DOHH2 (cell line): Measurements from ENCODE around the gene HCFC1R1.

Experiments
- H3F3A ChIP-seq: fragments of 200-600 bp; sonication (generic), shearing (Covaris generic); 2 replicates; pipeline ENCODE4 v1.6.0; 2016; ENCODE audit warnings: antibody characterized with exemption, mild to moderate bottlenecking; ENCODE audit not compliant: control insufficient read depth, insufficient read depth
- H3K27ac ChIP-seq: fragments of 200-600 bp; sonication (generic); 2 replicates; pipeline ENCODE4 v1.5.1; 2014; ENCODE audit warnings: low read depth, mild to moderate bottlenecking, low read length, moderate library complexity
- H3K27me3 ChIP-seq: fragments of 200-600 bp; sonication (generic); 2 replicates; pipeline ENCODE4 v1.6.1; 2014; ENCODE audit warnings: mild to moderate bottlenecking, low read length, mixed read lengths; ENCODE audit not compliant: control insufficient read depth
- H3K36me3 ChIP-seq: fragments of 200-600 bp; sonication (generic); 2 replicates; pipeline ENCODE4 v1.6.1; 2014; ENCODE audit warnings: mild to moderate bottlenecking, low read length, moderate library complexity, mixed read lengths; ENCODE audit not compliant: control insufficient read depth
- H3K4me1 ChIP-seq: fragments of 200-600 bp; sonication (generic); 2 replicates; pipeline ENCODE4 v1.6.1; 2014; ENCODE audit warnings: mild to moderate bottlenecking, low read length, mixed read lengths; ENCODE audit not compliant: control insufficient read depth
- H3K4me2 ChIP-seq: fragments of 200-600 bp; sonication (generic); 2 replicates; pipeline ENCODE4 v1.6.0; 2014; ENCODE audit warnings: mild to moderate bottlenecking, low read length, moderate library complexity
- H3K4me3 ChIP-seq: fragments of 200-600 bp; sonication (generic); 2 replicates; pipeline ENCODE4 v1.5.1; 2014; ENCODE audit warnings: mild to moderate bottlenecking, low read length, mixed read lengths
- H3K79me2 ChIP-seq: fragments of 200-600 bp; sonication (generic); 2 replicates; pipeline ENCODE4 v1.6.1; 2014; ENCODE audit warnings: mild to moderate bottlenecking, low read length, mixed read lengths; ENCODE audit not compliant: control insufficient read depth
- H3K9me2 ChIP-seq: fragments of 200-600 bp; sonication (generic); replicated peaks from 2 replicates; pipeline ENCODE4 v1.6.1; 2014; ENCODE audit warnings: mild to moderate bottlenecking, low read length, mixed read lengths; ENCODE audit not compliant: control insufficient read depth
- H3K9me3 ChIP-seq: fragments of 200-600 bp; sonication (generic); 2 replicates; pipeline ENCODE4 v1.6.1; 2014; ENCODE audit warnings: antibody characterized with exemption, low read length, mixed read lengths; ENCODE audit not compliant: control insufficient read depth, insufficient read depth
- H4K20me1 ChIP-seq: fragments of 200-600 bp; sonication (generic); 2 replicates; pipeline ENCODE4 v1.6.0; 2014; ENCODE audit warnings: low read depth, mild to moderate bottlenecking, antibody characterized with exemption, low read length, moderate library complexity; ENCODE audit not compliant: control insufficient read depth, insufficient read depth
- CTCF ChIP-seq: fragments of 200-600 bp; sonication (generic); IDR thresholded peaks from one replicate; pipeline ENCODE4 v1.5.1; 2014; ENCODE audit warnings: antibody characterized with exemption, mild to moderate bottlenecking, low read depth, low read length; ENCODE audit not compliant: poor library complexity, severe bottlenecking
- EZH2phosphoT487 ChIP-seq: fragments of 200-600 bp; sonication (generic); IDR thresholded peaks from 2 replicates; pipeline ENCODE4 v1.6.1; 2017; ENCODE audit warnings: borderline replicate concordance, mild to moderate bottlenecking, antibody characterized with exemption, low read length, moderate library complexity, mixed read lengths

The HCFC1R1 gene

DNA sequence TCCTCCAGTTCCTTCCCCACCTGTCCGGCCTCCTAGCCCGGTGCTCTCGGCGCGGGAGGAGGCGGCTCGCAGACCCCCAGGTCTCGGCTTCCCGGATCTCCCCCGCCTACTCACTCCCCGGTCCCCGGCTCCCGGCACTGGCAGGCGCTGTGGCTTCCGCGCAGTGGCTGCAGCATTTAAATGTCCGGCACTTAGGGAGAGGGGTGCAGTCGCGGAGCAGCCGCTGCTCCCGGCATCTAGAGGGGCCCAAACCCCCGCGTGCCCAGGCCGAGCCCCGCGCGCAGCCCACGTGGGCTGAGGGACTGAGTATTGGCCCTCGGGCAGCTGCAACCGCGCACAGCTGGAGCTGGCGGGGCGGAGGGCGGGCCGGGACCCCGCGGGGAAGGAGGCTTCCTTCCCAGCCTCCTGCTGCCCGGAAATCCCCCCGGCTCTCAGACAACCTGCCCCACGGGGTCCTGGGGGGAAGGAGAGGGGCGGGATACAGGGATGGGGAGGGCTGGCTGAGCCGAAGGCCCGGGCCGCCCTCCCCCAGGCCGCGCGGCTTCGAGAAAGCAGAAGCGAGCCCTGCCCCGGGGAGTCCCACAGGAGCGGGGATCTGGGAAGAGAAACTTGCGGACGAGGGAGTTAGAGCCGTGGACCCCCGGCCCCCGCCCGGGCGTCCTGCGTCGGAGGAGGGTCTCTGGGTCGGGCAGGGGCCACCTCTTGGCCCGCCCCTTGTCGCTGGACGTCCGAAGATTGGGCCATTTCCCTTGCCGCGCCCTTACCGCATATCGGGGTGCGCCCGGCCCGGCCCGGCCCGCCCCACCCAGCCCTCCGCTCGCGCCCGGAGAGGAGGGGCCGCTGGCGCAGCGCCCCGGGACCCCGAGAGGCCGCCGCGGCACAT lies 22.3 kb upstream of the HCFC1R1 start, which contains the start of gene MMP25:
Gene MMP25 (plus strand): TSS at position 804 of the 883 bp plus-strand sequence. CDS start 357 bp downstream, outside the sequence.
- Histone ChIP-seq H3K27ac (0 out of 2 replicates have a peak within 1 kb of the TSS, but pooled peaks have one; percentile 28), H4K20me1 (no peaks in the 10 kb centered on the region), H3K4me3 (peak within 1 kb of the TSS; percentile 90), H3K79me2 (no peaks in the 10 kb centered on the region), H3K36me3 (no peaks in the 10 kb centered on the region), H3K9me3 (no peaks in the 10 kb centered on the region), H3K27me3 (peaks cover 22% of the 10 kb centered on the region), H3K9me2 (no peaks in the 10 kb centered on the region), H3K4me1 (peaks cover 34% of the 10 kb centered on the region), H3K4me2 (peak within 1 kb of the TSS; percentile 100), H3F3A (peaks cover 12% of the 10 kb centered on the region; the same call in 1 of the 2 replicates)
- TF ChIP-seq CTCF (no peak), EZH2phosphoT487 (no peak)

DNA sequence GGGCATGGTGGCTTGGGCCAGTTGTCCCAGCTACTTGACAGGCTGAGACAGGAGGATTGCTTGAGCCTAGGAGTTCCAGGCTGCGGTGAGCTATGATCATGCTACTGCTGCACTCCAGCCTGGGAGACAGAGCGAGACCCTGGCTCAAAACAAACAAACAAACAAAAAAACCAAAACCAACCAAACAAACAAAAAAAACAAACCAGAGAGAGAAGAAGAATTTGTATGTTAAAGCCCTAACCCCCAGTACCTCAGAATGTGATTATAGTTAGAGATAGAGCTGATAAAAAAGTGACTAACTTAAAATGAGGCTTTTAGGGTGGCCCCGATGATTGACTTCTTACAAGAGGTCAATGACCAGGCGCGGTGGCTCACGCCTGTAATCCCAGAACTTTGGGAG lies 21.0 kb upstream of the HCFC1R1 start:
- peak overlapping the region; percentile 90 for H3K4me3 ChIP-seq
- H3K4me1 ChIP-seq, result peaks cover 22% of the 10 kb centered on the region
- no peaks in the 10 kb centered on the region for H3K9me3 ChIP-seq
- no peak overlapping the region for H3K27ac ChIP-seq
- peak overlapping the region; percentile 100 for H3K4me2 ChIP-seq
- TF ChIP-seq EZH2phosphoT487 (no peak), CTCF (no peak)
- H3K36me3 ChIP-seq, result no peaks in the 10 kb centered on the region
- no peaks in the 10 kb centered on the region for H3K9me2 ChIP-seq
- peaks cover 12% of the 10 kb centered on the region; the same call in 1 of the 2 replicates for H3F3A ChIP-seq
- H3K79me2 ChIP-seq, result no peaks in the 10 kb centered on the region
- peaks cover 22% of the 10 kb centered on the region for H3K27me3 ChIP-seq
- no peaks in the 10 kb centered on the region for H4K20me1 ChIP-seq

DNA sequence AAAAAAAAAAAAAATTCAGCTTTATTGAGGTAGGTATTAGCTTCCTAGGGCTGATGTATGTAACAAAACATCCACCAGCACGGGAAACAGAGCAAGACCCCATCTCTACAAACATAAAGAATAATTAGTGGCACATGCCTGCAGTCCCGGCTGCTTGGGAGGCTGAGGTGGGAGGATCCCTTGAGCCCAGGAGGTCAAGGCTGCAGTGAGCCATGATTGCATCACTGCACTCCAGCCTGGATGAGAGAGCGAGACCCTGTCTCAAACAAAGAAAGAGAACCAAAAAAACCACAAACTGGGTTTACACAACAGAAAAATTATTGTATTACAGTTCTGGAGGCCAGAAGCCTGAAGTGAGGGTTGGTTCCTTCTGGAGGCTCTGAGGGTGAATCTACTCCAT lies 18.6 kb upstream of the HCFC1R1 start:
- Histone ChIP-seq H3K79me2 (no peaks in the 10 kb centered on the region), H4K20me1 (no peaks in the 10 kb centered on the region), H3K4me1 (peaks cover 22% of the 10 kb centered on the region), H3K27me3 (peaks cover 38% of the 10 kb centered on the region), H3K4me2 (no peak overlapping the region), H3K27ac (no peak overlapping the region), H3K9me3 (no peaks in the 10 kb centered on the region), H3K4me3 (no peak overlapping the region), H3K36me3 (no peaks in the 10 kb centered on the region), H3F3A (peaks cover 6% of the 10 kb centered on the region; the same call in 1 of the 2 replicates), H3K9me2 (no peaks in the 10 kb centered on the region)
- no peak for TF ChIP-seq CTCF
- TF ChIP-seq EZH2phosphoT487, result no peak
